A673 (cell line): ENCODE measurements around the gene TNS1.

ENCODE experiments used
- EZH2 ChIP-seq: fragments of 200-600 bp; sonication (generic); IDR thresholded peaks from 2 replicates; pipeline ENCODE4 v1.6.1; 2017; ENCODE audit warnings: borderline replicate concordance, low read depth, mild to moderate bottlenecking, mixed read lengths, antibody characterized with exemption, low read length; ENCODE audit not compliant: poor library complexity, severe bottlenecking
- TF ChIP-seq, protein P1 (sequence below): fragments of 300-800, 200-600 bp; sonication (generic); conservative IDR thresholded peaks from 2 replicates; pipeline ENCODE4 v1.5.1; 2017; ENCODE audit warnings: low read depth, mild to moderate bottlenecking, antibody characterized with exemption, low read length, moderate library complexity, mixed read lengths

DNA sequence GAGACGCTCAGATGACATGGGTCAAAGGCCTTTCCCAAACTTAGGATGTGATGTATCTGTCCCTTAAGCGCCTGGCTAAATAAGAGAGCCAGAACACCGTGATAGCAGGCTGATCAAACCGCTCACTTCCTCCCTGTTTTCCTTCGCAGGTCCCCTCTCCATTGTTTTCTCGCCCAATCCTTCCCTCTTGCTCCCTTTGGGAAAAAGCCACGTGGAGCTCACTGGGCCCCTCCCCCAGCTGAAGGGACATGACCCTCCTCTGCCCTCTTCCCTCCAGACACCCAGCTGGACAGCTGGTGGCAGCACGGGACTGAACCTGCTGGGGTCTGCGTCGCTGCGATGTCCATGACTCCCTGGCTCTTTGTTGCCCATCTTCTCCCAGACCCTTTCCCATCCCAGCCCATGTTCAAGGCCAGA is 201.7 kb downstream of the TNS1 start:
- TF ChIP-seq, protein P1, sequence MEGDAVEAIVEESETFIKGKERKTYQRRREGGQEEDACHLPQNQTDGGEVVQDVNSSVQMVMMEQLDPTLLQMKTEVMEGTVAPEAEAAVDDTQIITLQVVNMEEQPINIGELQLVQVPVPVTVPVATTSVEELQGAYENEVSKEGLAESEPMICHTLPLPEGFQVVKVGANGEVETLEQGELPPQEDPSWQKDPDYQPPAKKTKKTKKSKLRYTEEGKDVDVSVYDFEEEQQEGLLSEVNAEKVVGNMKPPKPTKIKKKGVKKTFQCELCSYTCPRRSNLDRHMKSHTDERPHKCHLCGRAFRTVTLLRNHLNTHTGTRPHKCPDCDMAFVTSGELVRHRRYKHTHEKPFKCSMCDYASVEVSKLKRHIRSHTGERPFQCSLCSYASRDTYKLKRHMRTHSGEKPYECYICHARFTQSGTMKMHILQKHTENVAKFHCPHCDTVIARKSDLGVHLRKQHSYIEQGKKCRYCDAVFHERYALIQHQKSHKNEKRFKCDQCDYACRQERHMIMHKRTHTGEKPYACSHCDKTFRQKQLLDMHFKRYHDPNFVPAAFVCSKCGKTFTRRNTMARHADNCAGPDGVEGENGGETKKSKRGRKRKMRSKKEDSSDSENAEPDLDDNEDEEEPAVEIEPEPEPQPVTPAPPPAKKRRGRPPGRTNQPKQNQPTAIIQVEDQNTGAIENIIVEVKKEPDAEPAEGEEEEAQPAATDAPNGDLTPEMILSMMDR = no peak
- no peak for TF ChIP-seq EZH2
